Neural cell (in vitro differentiated cells): Measurements from ENCODE around the gene GJE1.
A peak's percentile ranks its signal among the peaks of the same experiment; 100 is the strongest.

ENCODE experiments used
- CTCF ChIP-seq: fragments of 450-650 bp; IDR thresholded peaks from 2 replicates; pipeline ENCODE4 v1.5.1; 2014; ENCODE audit warnings: antibody characterized with exemption, mild to moderate bottlenecking, moderate library complexity; ENCODE audit not compliant: poor library complexity, severe bottlenecking
- EP300 ChIP-seq: fragments of 450-650 bp; conservative IDR thresholded peaks from 2 replicates; pipeline ENCODE4 v1.6.1; 2014; ENCODE audit warnings: antibody characterized with exemption, mild to moderate bottlenecking, moderate library complexity; ENCODE audit not compliant: poor library complexity, severe bottlenecking
- EZH2 ChIP-seq: fragments of 200-600, 300-800 bp; shearing (Covaris generic), sonication (generic); IDR thresholded peaks from 2 replicates; pipeline ENCODE4 v1.6.1; 2014; ENCODE audit warnings: antibody characterized with exemption, low read length, borderline replicate concordance, mild to moderate bottlenecking; ENCODE audit not compliant: insufficient read depth, poor library complexity, severe bottlenecking
- POLR2AphosphoS5 ChIP-seq: IDR thresholded peaks from 2 replicates; pipeline ENCODE4 v1.6.1; 2012
- RAD21 ChIP-seq: fragments of 450-650 bp; conservative IDR thresholded peaks from 2 replicates; pipeline ENCODE4 v1.6.1; 2014; ENCODE audit warnings: antibody characterized with exemption, mild to moderate bottlenecking, moderate library complexity
- SMC3 ChIP-seq: fragments of 450-650 bp; conservative IDR thresholded peaks from 2 replicates; pipeline ENCODE4 v1.6.1; 2014; ENCODE audit warnings: antibody characterized with exemption, mild to moderate bottlenecking, moderate library complexity; ENCODE audit not compliant: poor library complexity
- TAF1 ChIP-seq: IDR thresholded peaks from 2 replicates; pipeline ENCODE4 v1.6.1; 2012; ENCODE audit warnings: low read depth
- TF ChIP-seq, protein P1 (sequence below): IDR thresholded peaks from 2 replicates; pipeline ENCODE4 v1.6.1; 2012; ENCODE audit warnings: borderline replicate concordance

GRCh38 chr6:142112451-142113061 is 20.2 kb upstream of the GJE1 start:
- TF ChIP-seq EZH2: no peak
- TF ChIP-seq CTCF: peak; percentile 88
- TF ChIP-seq POLR2AphosphoS5: no peak
- TF ChIP-seq TAF1: no peak
- TF ChIP-seq, protein P1, sequence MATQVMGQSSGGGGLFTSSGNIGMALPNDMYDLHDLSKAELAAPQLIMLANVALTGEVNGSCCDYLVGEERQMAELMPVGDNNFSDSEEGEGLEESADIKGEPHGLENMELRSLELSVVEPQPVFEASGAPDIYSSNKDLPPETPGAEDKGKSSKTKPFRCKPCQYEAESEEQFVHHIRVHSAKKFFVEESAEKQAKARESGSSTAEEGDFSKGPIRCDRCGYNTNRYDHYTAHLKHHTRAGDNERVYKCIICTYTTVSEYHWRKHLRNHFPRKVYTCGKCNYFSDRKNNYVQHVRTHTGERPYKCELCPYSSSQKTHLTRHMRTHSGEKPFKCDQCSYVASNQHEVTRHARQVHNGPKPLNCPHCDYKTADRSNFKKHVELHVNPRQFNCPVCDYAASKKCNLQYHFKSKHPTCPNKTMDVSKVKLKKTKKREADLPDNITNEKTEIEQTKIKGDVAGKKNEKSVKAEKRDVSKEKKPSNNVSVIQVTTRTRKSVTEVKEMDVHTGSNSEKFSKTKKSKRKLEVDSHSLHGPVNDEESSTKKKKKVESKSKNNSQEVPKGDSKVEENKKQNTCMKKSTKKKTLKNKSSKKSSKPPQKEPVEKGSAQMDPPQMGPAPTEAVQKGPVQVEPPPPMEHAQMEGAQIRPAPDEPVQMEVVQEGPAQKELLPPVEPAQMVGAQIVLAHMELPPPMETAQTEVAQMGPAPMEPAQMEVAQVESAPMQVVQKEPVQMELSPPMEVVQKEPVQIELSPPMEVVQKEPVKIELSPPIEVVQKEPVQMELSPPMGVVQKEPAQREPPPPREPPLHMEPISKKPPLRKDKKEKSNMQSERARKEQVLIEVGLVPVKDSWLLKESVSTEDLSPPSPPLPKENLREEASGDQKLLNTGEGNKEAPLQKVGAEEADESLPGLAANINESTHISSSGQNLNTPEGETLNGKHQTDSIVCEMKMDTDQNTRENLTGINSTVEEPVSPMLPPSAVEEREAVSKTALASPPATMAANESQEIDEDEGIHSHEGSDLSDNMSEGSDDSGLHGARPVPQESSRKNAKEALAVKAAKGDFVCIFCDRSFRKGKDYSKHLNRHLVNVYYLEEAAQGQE: no peak
- peak; percentile 80 for TF ChIP-seq SMC3
- TF ChIP-seq RAD21: peak; percentile 88
- no peak for TF ChIP-seq EP300
